ENCODE measurements around the gene GSTM3. TPM values are rescaled to one million over a fixed set of nuclear protein-coding genes. Genes with fewer than 3 reads are reported as not detected.
A peak's percentile ranks its signal among the peaks of the same experiment; 100 is the strongest.

GSTM3 gene
- total RNA-seq, 4 donors from 2014 or later: 16.3 to 72.6 (median 32.4) TPM

GRCh38 chr1:109787211-109787844 lies 46.5 kb upstream of the GSTM3 start:
- Histone ChIP-seq H3K4me1 (peaks cover 0 to 66% (median 10%) of the 10 kb centered on the region in 4 donors), H3K27me3 (no peaks in the 10 kb centered on the region), H3K36me3 (no peaks in the 10 kb centered on the region), H3K9me3 (no peaks in the 10 kb centered on the region), H3K27ac (peak overlapping the region in 3 of 4 donors; percentile 35 to 81 (median 76)), H3K4me3 (no peak overlapping the region)
- peak in 2 of 3 donors; percentile 51 to 75 for DNase-seq
- TF ChIP-seq, protein P1, sequence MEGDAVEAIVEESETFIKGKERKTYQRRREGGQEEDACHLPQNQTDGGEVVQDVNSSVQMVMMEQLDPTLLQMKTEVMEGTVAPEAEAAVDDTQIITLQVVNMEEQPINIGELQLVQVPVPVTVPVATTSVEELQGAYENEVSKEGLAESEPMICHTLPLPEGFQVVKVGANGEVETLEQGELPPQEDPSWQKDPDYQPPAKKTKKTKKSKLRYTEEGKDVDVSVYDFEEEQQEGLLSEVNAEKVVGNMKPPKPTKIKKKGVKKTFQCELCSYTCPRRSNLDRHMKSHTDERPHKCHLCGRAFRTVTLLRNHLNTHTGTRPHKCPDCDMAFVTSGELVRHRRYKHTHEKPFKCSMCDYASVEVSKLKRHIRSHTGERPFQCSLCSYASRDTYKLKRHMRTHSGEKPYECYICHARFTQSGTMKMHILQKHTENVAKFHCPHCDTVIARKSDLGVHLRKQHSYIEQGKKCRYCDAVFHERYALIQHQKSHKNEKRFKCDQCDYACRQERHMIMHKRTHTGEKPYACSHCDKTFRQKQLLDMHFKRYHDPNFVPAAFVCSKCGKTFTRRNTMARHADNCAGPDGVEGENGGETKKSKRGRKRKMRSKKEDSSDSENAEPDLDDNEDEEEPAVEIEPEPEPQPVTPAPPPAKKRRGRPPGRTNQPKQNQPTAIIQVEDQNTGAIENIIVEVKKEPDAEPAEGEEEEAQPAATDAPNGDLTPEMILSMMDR (IDR thresholded peaks at IDR 0.05): no peak
- no peak for TF ChIP-seq POLR2A (IDR thresholded peaks at IDR 0.05)

DNA sequence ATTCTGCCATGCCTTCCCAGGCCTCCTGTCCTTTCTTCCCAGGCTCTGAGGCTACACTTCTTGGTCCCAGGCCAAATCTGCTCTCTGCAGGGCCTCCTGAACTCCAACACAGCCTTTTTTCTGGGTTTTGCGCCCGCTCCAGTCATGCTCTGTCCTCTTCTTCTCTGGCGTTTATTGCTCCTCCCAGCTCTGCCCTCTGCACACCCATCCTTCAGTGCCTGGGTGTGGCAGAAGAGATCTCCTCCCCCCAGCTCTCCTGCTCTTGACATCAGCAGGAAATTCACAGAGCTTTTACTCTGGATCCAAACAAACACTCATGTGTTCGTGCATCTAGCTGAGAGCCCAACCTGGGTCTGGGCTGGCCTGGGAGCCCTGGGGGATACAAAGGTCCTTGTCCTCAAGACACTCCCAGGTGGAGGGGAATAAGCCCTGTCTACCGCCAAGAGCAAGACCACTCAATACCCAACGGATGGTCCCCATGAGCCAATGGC lies 45.7 kb upstream of the GSTM3 start:
- DNase-seq: peak in 2 of 3 donors; percentile 79 to 80
- H3K4me1 ChIP-seq: peaks cover 0 to 58% (median 10%) of the 10 kb centered on the region in 4 donors
- no peaks in the 10 kb centered on the region for H3K9me3 ChIP-seq
- no peaks in the 10 kb centered on the region for H3K27me3 ChIP-seq
- no peaks in the 10 kb centered on the region for H3K36me3 ChIP-seq
- TF ChIP-seq, protein P1 (IDR thresholded peaks at IDR 0.05): no peak
- TF ChIP-seq POLR2A (IDR thresholded peaks at IDR 0.05): no peak
- no peak overlapping the region for H3K4me3 ChIP-seq
- peak overlapping the region in 3 of 4 donors; percentile 35 to 81 (median 76) for H3K27ac ChIP-seq

DNA sequence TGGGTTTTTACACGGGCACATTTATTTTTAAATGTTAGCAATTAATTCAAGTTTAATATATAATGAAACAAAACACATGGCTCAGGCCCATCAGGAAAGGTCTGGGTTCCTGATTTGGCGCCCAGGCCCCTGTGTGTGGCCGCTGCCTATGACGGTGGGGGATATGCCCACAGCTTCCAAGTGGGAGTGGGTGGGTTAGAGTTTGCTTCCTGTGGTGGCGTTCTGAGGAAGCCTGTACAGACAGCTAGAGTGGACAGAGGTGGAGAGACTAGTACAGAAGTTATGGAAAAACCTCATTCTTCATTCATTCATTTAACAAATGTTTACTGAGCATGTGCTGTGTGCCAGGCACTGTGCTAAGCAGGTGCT lies 45.3 kb upstream of the GSTM3 start:
- Histone ChIP-seq H3K4me1 (peaks cover 0 to 54% (median 8%) of the 10 kb centered on the region in 4 donors), H3K4me3 (no peak overlapping the region), H3K27me3 (no peaks in the 10 kb centered on the region), H3K27ac (peak overlapping the region in 2 of 4 donors; percentile 76 to 81), H3K36me3 (no peaks in the 10 kb centered on the region), H3K9me3 (no peaks in the 10 kb centered on the region)
- TF ChIP-seq, protein P1 (IDR thresholded peaks at IDR 0.05): no peak
- no peak for TF ChIP-seq POLR2A (IDR thresholded peaks at IDR 0.05)
- no peak for DNase-seq

GRCh38 chr1:109785446-109786111 lies 44.7 kb upstream of the GSTM3 start:
- no peaks in the 10 kb centered on the region for H3K27me3 ChIP-seq
- no peak overlapping the region for H3K4me3 ChIP-seq
- TF ChIP-seq, protein P1 (IDR thresholded peaks at IDR 0.05): no peak
- no peak for TF ChIP-seq POLR2A (IDR thresholded peaks at IDR 0.05)
- DNase-seq: peak in 2 of 3 donors; percentile 24 to 36
- H3K27ac ChIP-seq: no peak overlapping the region
- H3K4me1 ChIP-seq: peaks cover 0 to 48% (median 4%) of the 10 kb centered on the region in 4 donors
- no peaks in the 10 kb centered on the region for H3K9me3 ChIP-seq
- no peaks in the 10 kb centered on the region for H3K36me3 ChIP-seq

DNA sequence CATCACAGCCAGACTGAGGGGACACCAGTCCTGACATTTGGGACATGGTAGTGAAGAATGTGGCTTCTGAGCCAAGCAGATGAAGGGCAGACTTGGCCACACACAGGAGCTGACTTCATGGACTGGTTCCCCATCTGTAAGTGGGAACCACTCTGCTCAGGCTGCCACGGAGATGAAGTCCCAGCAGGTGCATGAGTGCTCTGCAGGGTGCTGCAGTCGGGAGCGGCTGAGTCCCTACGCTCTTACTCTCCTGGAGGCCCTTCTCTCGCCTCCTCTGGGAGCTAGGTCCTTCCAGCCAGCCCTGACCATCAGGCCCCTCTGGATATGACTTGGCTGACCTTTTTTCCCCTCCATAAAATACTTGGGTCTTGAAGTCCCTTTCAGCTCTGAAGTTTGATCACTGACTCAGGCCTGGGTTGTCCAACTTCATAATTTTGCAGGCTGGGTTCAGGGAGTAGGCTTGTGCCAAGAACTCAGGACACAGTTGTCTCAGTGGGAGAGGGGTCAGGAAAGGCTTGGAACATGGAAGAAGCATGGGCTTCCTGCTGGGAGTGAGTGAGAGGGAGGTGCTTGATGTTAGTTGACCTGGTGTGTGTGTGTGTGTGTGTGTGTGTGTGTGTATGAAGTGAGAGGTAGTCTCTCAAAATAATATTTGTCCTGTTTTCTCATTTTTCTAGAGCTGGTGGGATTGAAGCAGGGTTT lies 43.9 kb upstream of the GSTM3 start:
- peak in 2 of 3 donors; percentile 37 to 41 for DNase-seq
- Histone ChIP-seq H3K9me3 (no peaks in the 10 kb centered on the region), H3K36me3 (no peaks in the 10 kb centered on the region), H3K27ac (no peak overlapping the region), H3K4me3 (no peak overlapping the region), H3K4me1 (peaks cover 0 to 47% (median 0%) of the 10 kb centered on the region in 4 donors), H3K27me3 (no peaks in the 10 kb centered on the region)
- no peak for TF ChIP-seq POLR2A (IDR thresholded peaks at IDR 0.05)
- TF ChIP-seq, protein P1 (IDR thresholded peaks at IDR 0.05): no peak
